Skeletal muscle tissue (tissue), 4 donors: Measurements from ENCODE around the gene CAPN14. TPM values are rescaled to one million over a fixed set of nuclear protein-coding genes. Genes with fewer than 3 reads are reported as not detected.
"Not testable (repeated sequence)": the region's sequence is repeated elsewhere in the genome, so short reads cannot be mapped to it uniquely, and the experiment has no call there.

Source experiments
- H3K27ac ChIP-seq: one replicate; pipeline ENCODE4 v1.7.0; 2013; ENCODE audit warnings: mild to moderate bottlenecking, low read depth, low read length, inconsistent platforms
- H3K27me3 ChIP-seq, 3 donors: one replicate each; pipeline ENCODE4 v1.7.0; 2013; ENCODE audit warnings: low read length in 3 of 3; ENCODE audit not compliant: control insufficient read depth in 3 of 3, insufficient read depth in 3 of 3
- H3K36me3 ChIP-seq, 3 donors: one replicate each; pipeline ENCODE4 v1.7.0; 2013; ENCODE audit warnings: low read length in 3 of 3; ENCODE audit not compliant: control insufficient read depth in 3 of 3, insufficient read depth in 3 of 3
- H3K4me1 ChIP-seq, 3 donors: one replicate each; pipeline ENCODE4 v1.7.0; 2013; ENCODE audit warnings: low read length in 3 of 3, mild to moderate bottlenecking in 3 of 3; ENCODE audit not compliant: control insufficient read depth in 3 of 3, insufficient read depth in 3 of 3
- H3K4me3 ChIP-seq, 3 donors: one replicate each; pipeline ENCODE4 v1.7.0; 2013; ENCODE audit warnings: low read length in 3 of 3
- H3K9ac ChIP-seq, 3 donors: one replicate each; pipeline ENCODE4 v1.7.0; 2013; ENCODE audit warnings: low read length in 3 of 3, mild to moderate bottlenecking in 3 of 3, moderate library complexity in 2 of 3, low read depth in 1 of 3
- H3K9me3 ChIP-seq, 3 donors: one replicate each; pipeline ENCODE4 v1.7.0; 2013; ENCODE audit warnings: low read length in 3 of 3; ENCODE audit not compliant: control insufficient read depth in 3 of 3
- total RNA-seq: library from RNA; depleted of rRNA; stranded (reverse); fragments of >200 nt; gene quantifications from one replicate; pipeline ENCODE4 v1.2.3, GENCODE V29; 2014
- donor health status: Osteomylitis.

The CAPN14 gene
- total RNA-seq, 1 donor from 2014 or later, result not detected

DNA sequence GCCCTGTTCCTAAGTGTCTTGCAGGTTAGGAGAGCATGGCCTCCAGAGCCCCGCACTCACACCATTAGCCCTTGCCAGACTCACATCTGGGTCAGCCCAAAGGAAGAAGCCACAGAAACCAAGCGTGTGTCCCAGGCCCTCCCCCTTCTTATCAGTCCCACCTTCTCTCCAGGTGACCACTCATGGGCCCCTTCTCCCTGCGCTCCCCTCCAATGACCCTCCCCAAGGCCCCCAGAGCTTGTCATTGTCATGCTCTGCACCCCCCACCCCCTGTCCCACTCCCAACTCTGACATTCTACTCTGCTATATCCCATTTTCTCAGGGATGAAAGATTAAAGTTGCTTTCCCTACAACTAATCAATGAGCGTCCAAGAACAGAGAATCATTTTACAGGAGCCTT is 30.1 kb downstream of the CAPN14 start:
- Histone ChIP-seq H3K4me1 (no peaks in the 10 kb centered on the region), H3K9me3 (no peaks in the 10 kb centered on the region), H3K36me3 (no peaks in the 10 kb centered on the region), H3K27ac (no peak overlapping the region), H3K27me3 (no peaks in the 10 kb centered on the region), H3K9ac (no peak overlapping the region), H3K4me3 (no peak overlapping the region)

DNA sequence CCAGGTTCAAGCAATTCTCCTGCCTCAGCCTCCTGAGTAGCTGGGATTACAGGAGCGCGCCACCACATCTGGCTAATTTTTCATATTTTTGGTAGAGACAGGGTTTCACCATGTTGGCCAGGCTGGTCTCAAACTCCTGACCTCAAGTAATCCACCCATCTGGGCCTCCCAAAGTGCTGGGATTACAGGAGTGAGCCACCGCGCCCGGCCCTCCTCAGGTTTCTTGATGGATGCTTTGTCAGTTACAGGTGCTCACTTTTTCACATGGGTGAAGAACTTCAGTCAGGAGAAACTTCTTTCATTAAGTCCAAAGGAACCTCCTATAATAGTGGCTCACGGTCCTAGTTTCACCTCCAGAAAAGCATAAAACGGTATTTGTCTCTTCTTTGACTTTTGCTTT is 33.3 kb downstream of the CAPN14 start:
- H3K4me1 ChIP-seq, H3K27ac ChIP-seq: not testable (repeated sequence)

GRCh38 chr2:31176742-31177141 is 40.6 kb downstream of the CAPN14 start:
- Histone ChIP-seq H3K36me3 (no peaks in the 10 kb centered on the region), H3K4me1 (no peaks in the 10 kb centered on the region), H3K27ac (no peak overlapping the region), H3K27me3 (no peaks in the 10 kb centered on the region), H3K4me3 (no peak overlapping the region), H3K9ac (no peak overlapping the region), H3K9me3 (no peaks in the 10 kb centered on the region)

More for the DNA sequence above, 33.3 kb downstream of the CAPN14 start:
- not testable (repeated sequence) for H3K9ac ChIP-seq, H3K27me3 ChIP-seq, H3K36me3 ChIP-seq, H3K4me3 ChIP-seq, H3K9me3 ChIP-seq

DNA sequence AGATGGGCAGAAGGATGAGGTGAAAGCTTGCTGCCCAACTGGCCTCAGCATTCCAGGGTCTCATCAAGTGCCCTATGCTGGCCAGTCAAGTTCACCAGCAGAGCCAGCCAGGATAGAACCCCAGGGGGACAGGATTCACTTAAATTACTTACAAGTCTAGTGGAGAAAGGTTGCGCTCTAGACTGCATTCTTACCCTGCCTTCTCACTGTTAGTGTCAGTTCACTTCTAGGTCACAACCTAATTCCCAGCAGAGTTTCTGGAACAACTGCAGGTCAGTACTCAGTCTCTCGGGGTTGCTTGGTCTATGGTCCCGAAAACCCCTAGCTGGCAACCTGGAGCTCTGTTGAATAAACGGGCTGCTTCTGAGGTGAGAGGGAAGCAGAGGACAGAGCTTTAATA is 46.2 kb downstream of the CAPN14 start:
- H3K27me3 ChIP-seq, result no peaks in the 10 kb centered on the region
- no peak overlapping the region for H3K4me3 ChIP-seq
- H3K9ac ChIP-seq, result no peak overlapping the region
- no peak overlapping the region for H3K27ac ChIP-seq
- H3K36me3 ChIP-seq, result no peaks in the 10 kb centered on the region
- H3K9me3 ChIP-seq, result no peaks in the 10 kb centered on the region
- no peaks in the 10 kb centered on the region for H3K4me1 ChIP-seq

DNA sequence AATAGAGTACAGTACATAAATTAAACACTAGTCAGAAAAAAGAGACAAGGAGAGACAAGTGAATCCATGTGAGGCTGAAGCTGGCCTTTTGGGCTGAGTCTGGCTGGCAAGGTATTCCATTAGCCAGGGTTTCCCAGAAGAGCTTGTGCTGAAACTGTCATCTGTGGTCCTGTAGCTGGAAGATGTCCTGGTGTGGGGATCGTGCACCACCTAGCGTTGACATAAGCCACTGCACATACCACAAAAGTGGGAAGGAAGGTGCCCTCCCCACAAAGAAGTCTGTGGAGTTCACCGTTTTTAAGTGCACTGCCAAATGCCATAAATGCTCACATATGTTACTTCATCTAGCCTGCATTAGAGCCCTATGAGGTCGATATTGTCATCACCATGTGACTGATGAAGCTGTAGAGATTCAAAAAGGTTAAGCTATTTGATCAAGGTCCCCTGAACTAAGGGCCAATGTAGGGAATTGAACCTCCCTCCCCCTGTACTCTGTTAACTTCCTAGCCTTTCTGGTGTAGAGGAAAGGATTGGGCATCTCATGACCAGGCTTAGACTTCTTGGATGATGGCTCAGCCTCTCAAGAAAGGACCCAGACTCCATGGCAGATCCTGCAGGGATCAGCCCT is 47.1 kb downstream of the CAPN14 start:
- H3K9ac ChIP-seq, result no peak overlapping the region
- H3K4me1 ChIP-seq, result no peaks in the 10 kb centered on the region
- H3K27ac ChIP-seq, result no peak overlapping the region
- H3K36me3 ChIP-seq, result no peaks in the 10 kb centered on the region
- H3K9me3 ChIP-seq, result no peaks in the 10 kb centered on the region
- no peak overlapping the region for H3K4me3 ChIP-seq
- no peaks in the 10 kb centered on the region for H3K27me3 ChIP-seq

- Histone ChIP-seq H3K27ac (no peak overlapping the region), H3K4me3 (no peak overlapping the region), H3K4me1 (no peaks in the 10 kb centered on the region), H3K9ac (no peak overlapping the region), H3K36me3 (no peaks in the 10 kb centered on the region), H3K27me3 (peaks cover 0 to 3% (median 3%) of the 10 kb centered on the region in 3 donors), H3K9me3 (no peaks in the 10 kb centered on the region)
These were observed 49.0 kb downstream of the CAPN14 start for GRCh38 chr2:31168291-31168690.

GRCh38 chr2:31166925-31167324 is 50.4 kb downstream of the CAPN14 start:
- H3K9me3 ChIP-seq, result no peaks in the 10 kb centered on the region
- no peak overlapping the region for H3K27ac ChIP-seq
- H3K4me3 ChIP-seq, result no peak overlapping the region
- no peaks in the 10 kb centered on the region for H3K36me3 ChIP-seq
- no peak overlapping the region for H3K9ac ChIP-seq
- H3K27me3 ChIP-seq, result peaks cover 0 to 3% (median 3%) of the 10 kb centered on the region in 3 donors
- no peaks in the 10 kb centered on the region for H3K4me1 ChIP-seq

DNA sequence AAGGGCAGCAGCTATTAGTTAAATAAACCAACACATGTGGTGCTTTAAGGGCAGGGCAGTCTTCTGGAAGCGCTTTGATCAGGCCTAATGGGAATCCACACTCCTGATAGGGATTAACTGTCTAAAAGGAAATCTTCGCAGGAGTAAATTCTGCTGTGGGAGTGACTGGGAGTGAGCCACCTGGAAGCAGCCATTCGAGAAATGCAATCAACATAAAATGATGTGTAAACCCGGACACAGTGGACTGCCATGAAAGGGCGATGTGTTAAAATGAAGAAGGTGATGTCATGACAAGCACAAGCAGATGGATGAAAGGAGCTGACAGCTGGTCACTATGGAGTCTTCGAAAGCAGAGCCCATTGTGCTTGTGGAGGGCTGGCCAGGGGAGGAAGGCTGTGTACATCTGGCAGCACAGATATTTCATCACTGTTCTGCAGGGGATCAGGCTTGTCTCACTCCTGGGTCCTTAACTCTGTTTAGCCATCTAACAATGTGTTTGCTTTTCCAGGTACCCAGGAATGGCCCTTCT is 54.2 kb downstream of the CAPN14 start:
- H3K27ac ChIP-seq, result no peak overlapping the region
- no peaks in the 10 kb centered on the region for H3K36me3 ChIP-seq
- no peak overlapping the region for H3K9ac ChIP-seq
- peaks cover 0 to 8% (median 3%) of the 10 kb centered on the region in 3 donors for H3K27me3 ChIP-seq
- no peaks in the 10 kb centered on the region for H3K4me1 ChIP-seq
- no peaks in the 10 kb centered on the region for H3K9me3 ChIP-seq
- no peak overlapping the region for H3K4me3 ChIP-seq

GRCh38 chr2:31161637-31162036 is 55.7 kb downstream of the CAPN14 start:
- no peak overlapping the region for H3K9ac ChIP-seq
- no peak overlapping the region for H3K4me3 ChIP-seq
- H3K36me3 ChIP-seq, result no peaks in the 10 kb centered on the region
- H3K27ac ChIP-seq, result no peak overlapping the region
- peaks cover 0 to 8% (median 3%) of the 10 kb centered on the region in 3 donors for H3K27me3 ChIP-seq
- no peaks in the 10 kb centered on the region for H3K4me1 ChIP-seq
- no peaks in the 10 kb centered on the region for H3K9me3 ChIP-seq

GRCh38 chr2:31151501-31151900 is 65.8 kb downstream of the CAPN14 start:
- no peaks in the 10 kb centered on the region for H3K9me3 ChIP-seq
- H3K4me3 ChIP-seq, result no peak overlapping the region
- no peaks in the 10 kb centered on the region for H3K4me1 ChIP-seq
- no peak overlapping the region for H3K27ac ChIP-seq
- H3K36me3 ChIP-seq, result no peaks in the 10 kb centered on the region
- no peak overlapping the region for H3K9ac ChIP-seq
- peaks cover 0 to 5% (median 5%) of the 10 kb centered on the region in 3 donors for H3K27me3 ChIP-seq
